MM.1S (cell line): Measurements from ENCODE around the gene GRPEL1.

Source experiments
- DNase-seq: peaks from one replicate; pipeline ENCODE4 v3.0.0-alpha.2; 2015
- H2AFZ ChIP-seq: fragments of 300-600 bp; sonication (generic); 2 replicates; pipeline ENCODE4 v1.6.0; 2016; ENCODE audit warnings: antibody characterized with exemption, low read length
- H3F3A ChIP-seq: fragments of 300-600 bp; sonication (generic); 2 replicates; pipeline ENCODE4 v1.6.1; 2016; ENCODE audit warnings: mild to moderate bottlenecking, antibody characterized with exemption, low read length, moderate library complexity, mixed read lengths; ENCODE audit not compliant: insufficient read depth
- H3K27ac ChIP-seq: fragments of 300-600 bp; sonication (generic); 2 replicates; pipeline ENCODE4 v1.5.1; 2016; ENCODE audit warnings: mild to moderate bottlenecking, low read length
- H3K27me3 ChIP-seq: fragments of 300-600 bp; sonication (generic); replicated peaks from 2 replicates; pipeline ENCODE4 v1.6.0; 2016; ENCODE audit warnings: low read length; ENCODE audit not compliant: insufficient read depth
- H3K36me3 ChIP-seq: fragments of 300-600 bp; sonication (generic); replicated peaks from 2 replicates; pipeline ENCODE4 v1.6.1; 2016; ENCODE audit warnings: mild to moderate bottlenecking, low read length, mixed read lengths; ENCODE audit not compliant: insufficient read depth
- H3K4me1 ChIP-seq: fragments of 300-600 bp; sonication (generic); 2 replicates; pipeline ENCODE4 v1.6.1; 2016; ENCODE audit warnings: low read length, mixed read lengths
- H3K4me2 ChIP-seq: fragments of 300-600 bp; sonication (generic); 2 replicates; pipeline ENCODE4 v1.6.0; 2016; ENCODE audit warnings: low read depth, low read length
- H3K4me3 ChIP-seq: fragments of 300-600 bp; sonication (generic); 2 replicates; pipeline ENCODE4 v1.5.1; 2016; ENCODE audit warnings: low read length, mixed read lengths
- H3K79me2 ChIP-seq: fragments of 300-600 bp; sonication (generic); 2 replicates; pipeline ENCODE4 v1.6.1; 2016; ENCODE audit warnings: mixed run types, low read length, mixed read lengths
- H3K9ac ChIP-seq: fragments of 300-600 bp; sonication (generic); 2 replicates; pipeline ENCODE4 v1.6.1; 2016; ENCODE audit warnings: low read length, mixed read lengths
- H3K9me2 ChIP-seq: fragments of 300-600 bp; sonication (generic); replicated peaks from 2 replicates; pipeline ENCODE4 v1.6.1; 2016; ENCODE audit warnings: mild to moderate bottlenecking, low read length, mixed read lengths; ENCODE audit not compliant: insufficient read depth
- H3K9me3 ChIP-seq: fragments of 300-600 bp; sonication (generic); replicated peaks from 2 replicates; pipeline ENCODE4 v1.6.1; 2016; ENCODE audit warnings: mild to moderate bottlenecking, low read length, mixed read lengths; ENCODE audit not compliant: insufficient read depth
- H4K20me1 ChIP-seq: fragments of 300-600 bp; sonication (generic); 2 replicates; pipeline ENCODE4 v1.6.1; 2016; ENCODE audit warnings: mild to moderate bottlenecking, low read length, moderate library complexity, mixed read lengths; ENCODE audit not compliant: insufficient read depth
- EZH2 ChIP-seq: fragments of 300-600 bp; sonication (generic); optimal IDR thresholded peaks from 2 replicates; pipeline ENCODE3; 2017; ENCODE audit warnings: low read depth, mild to moderate bottlenecking, antibody characterized with exemption, low read length, mixed read lengths
- EZH2phosphoT487 ChIP-seq: fragments of 300-600 bp; sonication (generic); IDR thresholded peaks from 2 replicates; pipeline ENCODE4 v1.6.1; 2018; ENCODE audit warnings: antibody characterized with exemption, low read length
- TF ChIP-seq, protein P1 (sequence below): fragments of 300-600 bp; sonication (generic); IDR thresholded peaks from 2 replicates; pipeline ENCODE4 v1.5.1; 2016; ENCODE audit warnings: antibody characterized with exemption, low read length, mixed read lengths

The GRPEL1 gene

DNA sequence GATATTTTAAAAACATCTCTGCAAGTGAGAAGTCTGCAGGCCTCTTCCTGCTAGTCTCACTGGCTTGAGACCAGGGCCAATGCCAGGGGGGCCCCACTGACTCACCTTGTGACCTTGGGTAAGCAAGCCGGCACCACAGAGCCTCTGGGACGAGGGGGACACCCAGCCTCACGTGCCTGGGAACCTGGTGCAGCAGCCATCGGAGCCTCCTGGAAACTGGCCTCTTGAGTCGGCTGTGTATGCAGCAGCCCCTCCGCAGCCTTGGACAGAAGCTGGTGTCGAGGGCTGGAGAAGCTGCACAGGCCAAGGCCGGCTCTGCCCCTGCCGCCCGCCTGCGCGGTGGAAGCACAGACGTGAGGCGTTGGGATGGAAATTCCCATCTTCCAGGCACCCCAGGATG lies 16.0 kb downstream of the GRPEL1 start:
- Histone ChIP-seq H3K79me2 (peaks cover 58% of the 10 kb centered on the region), H3K4me2 (no peak overlapping the region), H3K9ac (no peak overlapping the region), H3F3A (no peaks in the 10 kb centered on the region), H3K27me3 (no peaks in the 10 kb centered on the region), H3K9me3 (no peaks in the 10 kb centered on the region), H3K9me2 (no peaks in the 10 kb centered on the region), H4K20me1 (no peaks in the 10 kb centered on the region), H3K4me1 (no peaks in the 10 kb centered on the region), H2AFZ (no peak overlapping the region), H3K36me3 (peaks cover 4% of the 10 kb centered on the region), H3K4me3 (no peak overlapping the region), H3K27ac (no peak overlapping the region)
- no peak for TF ChIP-seq EZH2
- TF ChIP-seq, protein P1, sequence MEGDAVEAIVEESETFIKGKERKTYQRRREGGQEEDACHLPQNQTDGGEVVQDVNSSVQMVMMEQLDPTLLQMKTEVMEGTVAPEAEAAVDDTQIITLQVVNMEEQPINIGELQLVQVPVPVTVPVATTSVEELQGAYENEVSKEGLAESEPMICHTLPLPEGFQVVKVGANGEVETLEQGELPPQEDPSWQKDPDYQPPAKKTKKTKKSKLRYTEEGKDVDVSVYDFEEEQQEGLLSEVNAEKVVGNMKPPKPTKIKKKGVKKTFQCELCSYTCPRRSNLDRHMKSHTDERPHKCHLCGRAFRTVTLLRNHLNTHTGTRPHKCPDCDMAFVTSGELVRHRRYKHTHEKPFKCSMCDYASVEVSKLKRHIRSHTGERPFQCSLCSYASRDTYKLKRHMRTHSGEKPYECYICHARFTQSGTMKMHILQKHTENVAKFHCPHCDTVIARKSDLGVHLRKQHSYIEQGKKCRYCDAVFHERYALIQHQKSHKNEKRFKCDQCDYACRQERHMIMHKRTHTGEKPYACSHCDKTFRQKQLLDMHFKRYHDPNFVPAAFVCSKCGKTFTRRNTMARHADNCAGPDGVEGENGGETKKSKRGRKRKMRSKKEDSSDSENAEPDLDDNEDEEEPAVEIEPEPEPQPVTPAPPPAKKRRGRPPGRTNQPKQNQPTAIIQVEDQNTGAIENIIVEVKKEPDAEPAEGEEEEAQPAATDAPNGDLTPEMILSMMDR, result no peak
- no peak for TF ChIP-seq EZH2phosphoT487
- no peak for DNase-seq

DNA sequence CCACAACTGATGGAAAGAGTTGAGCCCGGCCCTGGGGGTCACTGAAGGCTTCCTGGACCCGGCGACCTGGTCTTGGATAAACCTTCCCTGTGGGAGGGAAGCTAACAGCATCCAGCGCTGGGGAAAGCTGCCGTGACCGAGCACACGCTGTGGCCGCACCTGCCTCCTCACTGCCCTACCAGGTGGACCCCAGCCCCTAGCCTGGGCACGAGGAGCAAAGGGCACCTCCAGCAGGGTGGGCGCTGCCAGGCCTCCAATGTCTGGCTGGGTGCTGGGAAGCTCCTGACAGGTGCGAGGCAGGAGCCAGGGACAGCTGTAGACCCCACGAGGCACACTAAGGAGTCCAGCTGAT lies 16.7 kb downstream of the GRPEL1 start:
- Histone ChIP-seq H3K4me1 (no peaks in the 10 kb centered on the region), H3K79me2 (peaks cover 65% of the 10 kb centered on the region)

DNA sequence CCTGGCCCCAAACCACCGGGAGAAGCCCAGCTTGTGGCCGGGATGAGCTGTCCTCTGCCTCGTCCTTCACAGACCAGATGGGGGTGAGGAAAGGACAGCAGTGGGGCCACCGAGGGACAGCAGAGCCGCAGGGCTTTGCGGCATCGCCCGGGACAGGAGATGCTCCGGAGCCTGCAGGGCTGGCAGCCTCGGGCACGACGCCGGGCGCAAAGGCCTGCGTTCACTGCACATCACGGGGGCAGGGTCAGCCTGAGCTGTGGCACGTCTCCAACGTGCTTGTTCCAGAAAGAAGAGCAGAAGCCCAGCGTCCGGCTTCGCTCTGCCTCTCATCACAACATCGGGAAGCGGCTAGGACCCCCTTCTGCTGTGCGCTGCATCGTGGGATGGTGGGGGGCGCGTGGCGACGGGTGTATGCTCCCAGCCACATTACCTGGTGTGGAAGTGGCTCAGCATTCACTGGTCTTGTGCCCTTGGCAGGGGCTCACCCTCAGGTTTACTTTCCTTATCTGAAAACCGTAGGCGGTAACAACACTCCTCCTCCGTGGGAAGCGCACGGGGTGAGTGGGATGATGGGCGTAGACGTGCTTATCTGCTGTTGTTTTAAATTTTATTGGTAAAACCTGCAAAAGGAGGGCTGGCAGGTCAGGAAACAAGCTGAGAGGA lies 17.3 kb downstream of the GRPEL1 start:
- peaks cover 4% of the 10 kb centered on the region for H3K36me3 ChIP-seq
- no peak overlapping the region for H3K4me3 ChIP-seq
- H3F3A ChIP-seq, result no peaks in the 10 kb centered on the region
- H3K27ac ChIP-seq, result no peak overlapping the region
- H3K27me3 ChIP-seq, result no peaks in the 10 kb centered on the region
- no peaks in the 10 kb centered on the region for H3K4me1 ChIP-seq
- no peaks in the 10 kb centered on the region for H4K20me1 ChIP-seq
- DNase-seq, result no peak
- H3K9ac ChIP-seq, result no peak overlapping the region
- H2AFZ ChIP-seq, result no peak overlapping the region
- no peak overlapping the region for H3K4me2 ChIP-seq
- TF ChIP-seq, protein P1, result no peak
- no peak for TF ChIP-seq EZH2
- no peak for TF ChIP-seq EZH2phosphoT487
- H3K9me3 ChIP-seq, result no peaks in the 10 kb centered on the region
- no peaks in the 10 kb centered on the region for H3K9me2 ChIP-seq
- H3K79me2 ChIP-seq, result peaks cover 67% of the 10 kb centered on the region

More for the DNA sequence above, 16.7 kb downstream of the GRPEL1 start:
- Histone ChIP-seq H3K9me2 (no peaks in the 10 kb centered on the region), H2AFZ (no peak overlapping the region), H3K27ac (no peak overlapping the region), H3K4me3 (no peak overlapping the region), H3K9me3 (no peaks in the 10 kb centered on the region), H3K9ac (no peak overlapping the region), H3K36me3 (peaks cover 4% of the 10 kb centered on the region), H3K4me2 (no peak overlapping the region), H4K20me1 (no peaks in the 10 kb centered on the region), H3F3A (no peaks in the 10 kb centered on the region), H3K27me3 (no peaks in the 10 kb centered on the region)
- TF ChIP-seq EZH2 (no peak), EZH2phosphoT487 (no peak)
- TF ChIP-seq, protein P1, result no peak
- DNase-seq, result no peak
